Activated B cell treated with CpG ODN at 0.5 μM for 24 hours (primary cell): ENCODE data around the gene ELOVL5. TPM values are rescaled to one million over a fixed set of nuclear protein-coding genes. Genes with fewer than 3 reads are reported as not detected.
A peak's percentile ranks its signal among the peaks of the same experiment; 100 is the strongest.

ENCODE experiments used
- ATAC-seq: fragments of 200-7000 bp; cut with Tn5 transposase; one replicate; pipeline ENCODE4 v1.10.0; 2021; ENCODE audit warnings: low read depth, mild to moderate bottlenecking, moderate library complexity
- CTCF ChIA-PET: fragments of 350-600 bp; sonication (Branson Sonifier 250); formaldehyde crosslinking; loops from one replicate; lab custom pipeline; 2021; ENCODE audit warnings: antibody characterized with exemption; lab: Charles Lee
- POLR2A ChIA-PET: fragments of 350-600 bp; sonication (Branson Sonifier 250); formaldehyde crosslinking; loops from one replicate; lab custom pipeline; 2021; ENCODE audit warnings: antibody characterized with exemption; lab: Charles Lee
- DNase-seq: peaks from one replicate; pipeline ENCODE4 v3.0.0; 2022
- H3K27ac Mint-ChIP-seq: one replicate; pipeline ENCODE4 v1.8.0; 2020; ENCODE audit warnings: mixed read lengths
- H3K27me3 Mint-ChIP-seq: one replicate; pipeline ENCODE4 v1.8.0; 2021; ENCODE audit warnings: mixed read lengths
- H3K36me3 Mint-ChIP-seq: one replicate; pipeline ENCODE4 v1.8.0; 2021; ENCODE audit warnings: low read depth, mixed read lengths
- H3K4me1 Mint-ChIP-seq: one replicate; pipeline ENCODE4 v1.8.0; 2021; ENCODE audit warnings: mixed read lengths
- H3K4me3 Mint-ChIP-seq: one replicate; pipeline ENCODE4 v1.8.0; 2020; ENCODE audit warnings: mild to moderate bottlenecking, mixed read lengths
- H3K9me3 Mint-ChIP-seq: one replicate; pipeline ENCODE4 v1.8.0; 2020; ENCODE audit warnings: mixed read lengths
- intact Hi-C: fragments of 100-400 bp; cut with micrococcal nuclease; formaldehyde crosslinking; loops from one replicate; pipeline ENCODE4 v1.15.1; 2024
- total RNA-seq: library from RNA; stranded (reverse); gene quantifications from 2 replicates; pipeline ENCODE4 v1.2.3, GENCODE V29; 2022
- TF ChIP-seq, protein P1 (sequence below): fragments of 200-600 bp; IDR thresholded peaks from one replicate; pipeline ENCODE4 v1.8.0; 2022; ENCODE audit warnings: antibody characterized with exemption, mild to moderate bottlenecking

ELOVL5 gene
- total RNA-seq, 1 donor from 2014 or later, result 127 TPM

- TF ChIP-seq, protein P1, sequence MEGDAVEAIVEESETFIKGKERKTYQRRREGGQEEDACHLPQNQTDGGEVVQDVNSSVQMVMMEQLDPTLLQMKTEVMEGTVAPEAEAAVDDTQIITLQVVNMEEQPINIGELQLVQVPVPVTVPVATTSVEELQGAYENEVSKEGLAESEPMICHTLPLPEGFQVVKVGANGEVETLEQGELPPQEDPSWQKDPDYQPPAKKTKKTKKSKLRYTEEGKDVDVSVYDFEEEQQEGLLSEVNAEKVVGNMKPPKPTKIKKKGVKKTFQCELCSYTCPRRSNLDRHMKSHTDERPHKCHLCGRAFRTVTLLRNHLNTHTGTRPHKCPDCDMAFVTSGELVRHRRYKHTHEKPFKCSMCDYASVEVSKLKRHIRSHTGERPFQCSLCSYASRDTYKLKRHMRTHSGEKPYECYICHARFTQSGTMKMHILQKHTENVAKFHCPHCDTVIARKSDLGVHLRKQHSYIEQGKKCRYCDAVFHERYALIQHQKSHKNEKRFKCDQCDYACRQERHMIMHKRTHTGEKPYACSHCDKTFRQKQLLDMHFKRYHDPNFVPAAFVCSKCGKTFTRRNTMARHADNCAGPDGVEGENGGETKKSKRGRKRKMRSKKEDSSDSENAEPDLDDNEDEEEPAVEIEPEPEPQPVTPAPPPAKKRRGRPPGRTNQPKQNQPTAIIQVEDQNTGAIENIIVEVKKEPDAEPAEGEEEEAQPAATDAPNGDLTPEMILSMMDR, result no peak
- CTCF ChIA-PET, result no interaction called here
- POLR2A ChIA-PET, result interaction anchor here (0.8 to 1.6 kb wide), 2 partner anchors 14 to 39 kb away, joined by 3 to 4 read pairs; no protein-coding TSS in a partner anchor
- H3K27ac Mint-ChIP-seq, result peak overlapping the region; percentile 85
- peaks cover 97% of the 10 kb centered on the region for H3K4me1 Mint-ChIP-seq
- H3K4me3 Mint-ChIP-seq, result peak overlapping the region; percentile 62
- intact Hi-C loops, result no loop called here
- no peak for DNase-seq
- ATAC-seq, result peak; percentile 42
- peaks cover 40% of the 10 kb centered on the region for H3K36me3 Mint-ChIP-seq
- no peaks in the 10 kb centered on the region for H3K27me3 Mint-ChIP-seq
- H3K9me3 Mint-ChIP-seq, result no peaks in the 10 kb centered on the region
These were observed 6.5 kb downstream of the ELOVL5 start for GRCh38 chr6:53342217-53342616.

- Mint-ChIP-seq H3K4me1 (peaks cover 97% of the 10 kb centered on the region), H3K27me3 (no peaks in the 10 kb centered on the region), H3K9me3 (no peaks in the 10 kb centered on the region), H3K27ac (peak overlapping the region; percentile 85), H3K4me3 (peak overlapping the region; percentile 36), H3K36me3 (peaks cover 33% of the 10 kb centered on the region)
- ChIA-PET CTCF (interaction anchor here (1.1 to 1.3 kb wide), 2 partner anchors 8 to 30 kb away, joined by 3 read pairs; partner anchors contain the start of gene ELOVL5), POLR2A (interaction anchor here (0.9 to 1.4 kb wide), 8 partner anchors 8 to 96 kb away, joined by 3 to 6 read pairs (median 4); no protein-coding TSS in a partner anchor)
- DNase-seq (no peak), ATAC-seq (no peak)
- intact Hi-C loops, result no loop called here
- TF ChIP-seq, protein P1, result no peak
These were observed 8.2 kb downstream of the ELOVL5 start for GRCh38 chr6:53340536-53340935.

- TF ChIP-seq, protein P1, result no peak
- CTCF ChIA-PET, result interaction anchor here (0.5 to 1.1 kb wide), 2 partner anchors 29 to 206 kb away, joined by 3 read pairs; partner anchors contain the start of gene GCLC
- Mint-ChIP-seq H3K27me3 (no peaks in the 10 kb centered on the region), H3K9me3 (no peaks in the 10 kb centered on the region), H3K4me3 (peak overlapping the region; percentile 19), H3K27ac (peak overlapping the region; percentile 97), H3K4me1 (peaks cover 97% of the 10 kb centered on the region), H3K36me3 (peaks cover 25% of the 10 kb centered on the region)
- POLR2A ChIA-PET, result interaction anchor here (0.9 kb wide), 3 partner anchors 9 to 108 kb away, joined by 3 to 4 read pairs (median 3); no protein-coding TSS in a partner anchor
- DNase-seq, result no peak
- intact Hi-C loops, result no loop called here
- ATAC-seq, result no peak
These were observed 9.3 kb downstream of the ELOVL5 start for GRCh38 chr6:53339424-53339823.

DNA sequence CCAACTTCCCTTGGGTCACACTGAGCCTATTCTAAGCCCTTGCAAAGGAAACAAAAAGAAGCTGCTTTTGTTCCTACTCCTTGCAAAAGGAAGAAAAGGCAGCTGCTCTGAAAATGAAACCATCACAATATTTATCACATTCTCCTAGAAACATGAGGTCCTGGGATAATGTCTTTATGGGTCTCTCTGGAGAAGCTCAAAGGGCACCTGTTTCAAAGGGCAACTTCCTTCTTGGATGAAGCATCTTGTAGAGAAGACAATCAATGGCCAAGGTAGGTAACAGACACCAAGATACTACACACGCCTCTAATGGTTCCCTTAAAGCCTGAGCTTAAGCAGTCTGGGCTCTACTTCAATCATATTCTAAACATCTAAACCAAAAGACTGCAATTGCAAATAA is 10.4 kb downstream of the ELOVL5 start:
- POLR2A ChIA-PET, result interaction anchor here (0.6 to 4.9 kb wide), 4 partner anchors 10 to 157 kb away, joined by 3 to 54 read pairs (median 18); partner anchors contain the start of gene ELOVL5

GRCh38 chr6:53336070-53336469 is 12.7 kb downstream of the ELOVL5 start:
- POLR2A ChIA-PET, result interaction anchor here (0.6 to 4.9 kb wide), 8 partner anchors 8 to 148 kb away, joined by 3 to 54 read pairs (median 5); partner anchors contain the start of gene ELOVL5
- H3K27me3 Mint-ChIP-seq, result no peaks in the 10 kb centered on the region
- CTCF ChIA-PET, result interaction anchor here (1.5 kb wide), 1 partner anchor 42 kb away, joined by 4 read pairs; no protein-coding TSS in a partner anchor
- ATAC-seq (no peak), DNase-seq (no peak)
- peak overlapping the region; percentile 97 for H3K27ac Mint-ChIP-seq
- no peaks in the 10 kb centered on the region for H3K9me3 Mint-ChIP-seq
- intact Hi-C loops, result no loop called here
- TF ChIP-seq, protein P1, result no peak
- peaks cover 95% of the 10 kb centered on the region for H3K4me1 Mint-ChIP-seq
- H3K4me3 Mint-ChIP-seq, result peak overlapping the region; percentile 84
- H3K36me3 Mint-ChIP-seq, result peaks cover 38% of the 10 kb centered on the region

More for the DNA sequence above, 10.4 kb downstream of the ELOVL5 start:
- Mint-ChIP-seq H3K9me3 (no peaks in the 10 kb centered on the region), H3K36me3 (peaks cover 22% of the 10 kb centered on the region), H3K4me3 (no peak overlapping the region), H3K27ac (peak overlapping the region; percentile 97), H3K4me1 (peaks cover 96% of the 10 kb centered on the region), H3K27me3 (no peaks in the 10 kb centered on the region)
- ATAC-seq (no peak), DNase-seq (no peak)
- CTCF ChIA-PET, result interaction anchor here (1.3 kb wide), 1 partner anchor 9 kb away, joined by 4 read pairs; no protein-coding TSS in a partner anchor
- TF ChIP-seq, protein P1, result no peak
- intact Hi-C loops, result no loop called here
